Measurements from ENCODE around the gene NT5C1B.

NT5C1B gene

DNA sequence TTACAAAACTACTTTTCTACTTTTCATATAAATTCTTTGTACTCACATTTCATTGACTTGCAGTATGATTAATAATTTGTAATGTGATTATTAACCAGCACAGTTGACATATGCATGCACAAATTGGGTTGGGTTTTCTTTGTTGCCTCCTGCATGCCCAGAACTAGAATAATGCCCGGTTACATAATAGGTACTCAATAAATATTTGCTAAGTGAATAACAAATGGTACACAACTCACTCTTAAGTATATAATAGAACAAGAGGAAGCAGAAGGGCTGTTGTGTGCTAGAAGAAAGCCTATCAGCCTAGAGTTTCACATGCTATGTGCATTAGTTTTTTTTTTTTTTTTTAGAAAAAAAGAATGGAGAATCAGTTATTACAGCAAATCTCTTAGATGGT is 38.2 kb downstream of the NT5C1B start:
- DNase-seq (ENCODE audit: low read depth in 2 of 2) = no peak

DNA sequence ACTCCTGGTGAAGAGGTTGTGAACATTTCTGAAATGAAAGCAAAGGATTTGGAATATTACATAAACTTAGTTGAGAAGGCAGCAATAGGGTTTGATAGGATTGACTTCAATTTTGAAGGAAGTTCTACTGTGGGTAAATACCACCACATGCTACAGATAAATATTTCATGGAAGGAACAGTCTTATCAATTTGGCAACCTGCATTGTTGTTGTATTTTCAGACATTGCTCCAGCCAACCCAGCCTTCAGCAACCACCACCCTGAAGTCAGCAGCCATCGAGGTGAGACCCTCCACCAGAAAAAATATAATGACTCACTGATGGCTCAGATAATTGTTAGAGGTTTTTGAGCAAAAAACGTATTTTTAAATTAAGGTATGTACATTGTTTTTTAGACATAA is 38.9 kb downstream of the NT5C1B start:
- DNase-seq (ENCODE audit: low read depth in 2 of 2) = no peak

DNA sequence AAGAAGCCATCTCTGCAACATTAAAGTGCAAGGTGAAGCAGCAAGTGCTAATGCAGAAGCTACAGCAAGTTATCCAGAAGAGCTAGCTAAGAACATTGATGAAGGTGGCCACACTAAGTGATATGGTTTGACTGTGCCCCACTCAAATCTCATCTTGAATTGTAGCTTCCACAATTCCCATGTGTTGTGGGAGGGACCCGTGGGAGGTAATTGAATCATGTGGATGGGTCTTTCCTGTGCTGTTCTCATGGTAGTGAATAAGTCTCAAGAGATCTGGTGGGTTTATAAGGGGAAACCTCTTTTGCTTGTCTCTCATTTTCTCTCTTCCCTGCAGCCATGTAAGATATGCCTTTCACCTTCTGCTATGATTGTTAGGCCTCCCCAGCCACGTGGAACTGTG is 40.3 kb downstream of the NT5C1B start:
- DNase-seq (ENCODE audit: low read depth in 2 of 2) = no peak

DNA sequence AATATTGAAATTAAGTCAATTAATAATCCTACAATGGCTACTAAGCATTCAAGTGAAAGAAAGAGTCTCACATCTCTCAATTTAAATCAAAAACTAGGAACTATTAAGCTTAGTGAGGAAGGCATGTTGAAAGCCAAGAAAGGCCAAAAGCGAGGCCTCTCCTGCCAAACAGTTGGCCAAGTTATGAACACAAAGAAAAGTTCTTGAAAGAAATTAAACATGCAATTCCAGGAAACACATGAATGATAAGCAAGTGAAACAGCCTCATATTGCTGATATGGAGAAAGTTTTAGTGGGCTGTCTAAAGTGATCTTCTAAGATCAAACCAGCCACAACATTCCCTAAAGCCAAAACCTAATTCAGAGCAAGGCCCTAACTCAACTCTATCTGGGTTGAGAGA is 40.7 kb downstream of the NT5C1B start:
- no peak for DNase-seq (ENCODE audit: low read depth in 2 of 2)

DNA sequence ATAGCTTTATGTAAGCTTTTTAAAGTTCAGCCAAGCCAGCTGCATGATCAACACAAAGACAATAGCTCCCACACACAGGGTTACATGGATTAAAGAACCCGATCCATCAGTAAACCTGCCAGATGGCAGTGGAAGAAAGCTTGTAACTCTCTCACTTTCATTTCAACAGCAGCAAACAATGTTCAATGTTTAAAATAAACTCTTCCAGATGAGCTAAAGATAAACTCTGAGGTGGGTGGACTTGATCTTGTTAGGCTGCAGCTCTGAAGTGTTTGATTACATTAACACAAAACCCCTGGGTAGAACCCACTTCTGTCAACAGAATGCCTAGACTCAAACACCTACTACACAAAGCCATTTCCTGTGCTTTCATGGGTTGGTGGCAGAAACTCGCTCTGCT is 42.8 kb downstream of the NT5C1B start:
- DNase-seq (ENCODE audit: low read depth in 2 of 2) = no peak

DNA sequence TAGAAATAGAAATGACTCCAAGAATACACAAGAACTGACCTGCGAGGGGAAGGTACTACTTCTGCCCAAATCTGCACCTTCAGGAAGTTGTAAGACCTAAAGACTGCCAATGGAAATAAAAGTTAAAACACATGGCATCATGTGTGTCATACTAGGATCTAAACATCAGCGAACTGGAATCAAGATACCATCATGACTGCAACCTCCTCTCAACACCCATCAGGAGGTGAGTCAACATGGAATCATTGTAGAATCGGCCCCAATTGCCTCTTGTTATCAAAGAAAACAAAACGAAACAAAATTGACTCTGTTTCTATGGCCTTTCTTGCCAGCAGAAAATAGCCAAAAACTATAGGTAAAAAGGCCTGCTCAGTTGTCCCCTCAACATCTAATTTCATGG is 44.0 kb downstream of the NT5C1B start:
- DNase-seq (ENCODE audit: low read depth in 2 of 2) = no peak

DNA sequence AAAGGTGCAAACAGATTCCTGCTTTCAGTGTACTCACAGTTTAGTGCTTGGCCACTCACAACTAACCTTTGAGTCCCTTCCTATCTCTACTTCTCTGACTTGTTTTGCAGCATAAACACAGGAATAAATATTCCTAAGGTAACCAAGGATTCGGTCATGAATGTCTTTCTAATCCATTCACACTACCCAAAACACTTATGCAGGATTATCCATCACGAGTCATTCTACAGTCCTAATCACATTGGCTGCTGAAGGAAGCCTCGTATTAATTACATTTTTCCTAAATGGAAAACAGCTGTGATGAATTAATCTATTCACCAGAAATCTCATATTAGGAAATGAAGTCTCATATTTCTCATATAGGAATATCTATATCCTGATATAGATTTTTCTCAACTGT is 45.2 kb downstream of the NT5C1B start:
- DNase-seq (ENCODE audit: low read depth in 2 of 2) = no peak

DNA sequence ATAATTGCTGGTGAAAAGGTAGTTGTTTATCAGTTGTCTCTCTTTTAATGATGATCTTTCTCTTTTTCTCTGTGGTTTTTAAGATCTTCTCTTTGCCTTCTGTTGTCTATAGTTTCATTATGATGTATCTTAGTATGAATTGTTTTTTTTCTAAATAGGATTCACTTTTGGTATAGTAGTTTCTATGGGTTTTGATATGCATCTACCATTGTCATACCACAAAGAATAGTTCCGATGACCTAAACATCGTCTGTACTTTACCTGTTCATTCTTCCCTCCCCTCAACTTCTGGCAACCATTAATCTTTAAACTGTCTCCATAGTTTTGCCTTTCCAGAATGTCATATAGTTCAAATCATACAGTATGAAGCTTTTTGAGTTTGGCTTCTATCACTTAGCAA is 48.5 kb downstream of the NT5C1B start:
- no peak for DNase-seq (ENCODE audit: low read depth in 2 of 2)

DNA sequence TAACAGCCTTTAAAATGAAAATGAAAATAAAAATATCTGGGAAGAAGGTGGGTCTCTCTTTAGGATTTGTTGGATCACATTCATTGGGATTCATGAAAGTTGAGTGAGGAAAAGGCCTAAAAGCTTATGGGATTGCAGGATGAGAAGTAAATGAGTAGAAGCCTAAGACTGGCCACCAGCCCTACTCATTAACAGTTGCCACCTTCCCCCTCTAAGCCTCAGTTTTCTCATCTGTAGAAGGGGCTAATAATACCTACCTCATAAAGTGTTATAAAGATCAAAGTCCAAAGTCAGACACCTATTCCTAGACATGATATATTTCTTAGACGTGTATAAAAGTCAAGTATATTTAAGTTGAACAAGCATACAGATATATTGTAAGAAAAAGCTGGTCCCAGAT is 52.7 kb downstream of the NT5C1B start:
- DNase-seq (ENCODE audit: low read depth in 2 of 2) = no peak

DNA sequence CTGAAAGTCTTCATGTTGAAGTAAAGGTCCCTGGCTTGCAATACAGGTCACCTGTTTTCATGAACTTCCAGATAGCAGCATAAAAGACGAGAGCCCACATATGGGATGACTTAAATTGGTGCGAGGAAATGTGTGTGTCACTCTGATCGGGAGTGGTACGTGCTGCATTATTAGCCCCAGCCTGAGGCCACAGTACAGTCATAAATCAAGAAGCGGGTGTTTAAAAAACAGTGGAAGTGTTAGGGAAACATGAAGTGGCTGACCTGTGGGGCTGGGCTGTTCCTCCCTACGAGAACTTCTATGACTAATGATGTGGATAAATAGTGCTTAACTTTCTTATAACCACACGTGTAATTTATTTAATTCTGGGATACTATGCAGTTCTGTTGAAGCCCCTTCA is 53.3 kb downstream of the NT5C1B start:
- DNase-seq (ENCODE audit: low read depth in 2 of 2) = no peak

DNA sequence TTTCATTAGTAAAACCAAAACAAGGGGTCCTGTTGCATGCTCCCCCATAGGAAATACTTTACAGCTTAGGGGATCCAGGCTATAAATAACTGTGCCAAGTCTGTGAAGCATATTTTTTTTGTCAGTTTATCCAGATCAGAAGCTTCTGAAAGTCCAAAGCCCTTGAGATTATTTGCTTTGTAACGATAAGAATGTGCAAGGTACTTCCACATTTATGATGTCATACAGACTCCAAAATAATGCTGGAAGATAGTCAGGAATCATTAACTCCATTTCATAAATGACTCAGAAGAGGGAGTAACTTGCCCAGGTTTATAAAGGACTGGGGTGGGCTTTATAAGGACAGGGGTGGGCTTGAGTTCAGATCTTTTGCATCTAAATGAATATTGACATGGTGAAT is 58.2 kb downstream of the NT5C1B start:
- no peak for DNase-seq (ENCODE audit: low read depth in 2 of 2)

DNA sequence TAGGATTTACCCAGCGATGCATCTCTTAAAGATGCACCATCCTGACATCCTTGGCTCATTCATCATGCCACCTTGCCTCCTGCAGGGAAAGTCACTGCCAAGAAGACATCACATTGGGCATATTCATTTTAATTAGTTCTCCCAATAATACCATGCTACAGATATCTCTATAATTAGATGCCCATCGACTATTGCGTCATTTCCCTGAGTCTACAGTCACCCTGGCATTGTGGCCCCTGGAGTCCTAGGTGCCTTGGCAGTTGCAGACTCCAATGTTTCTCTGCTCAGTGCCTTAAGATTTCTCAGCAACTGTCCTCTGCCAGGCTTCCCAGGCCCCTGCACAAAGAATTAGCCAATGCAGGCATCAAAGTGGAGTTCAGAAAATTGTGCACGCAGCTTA is 61.5 kb downstream of the NT5C1B start:
- no peak for DNase-seq (ENCODE audit: low read depth in 2 of 2)

DNA sequence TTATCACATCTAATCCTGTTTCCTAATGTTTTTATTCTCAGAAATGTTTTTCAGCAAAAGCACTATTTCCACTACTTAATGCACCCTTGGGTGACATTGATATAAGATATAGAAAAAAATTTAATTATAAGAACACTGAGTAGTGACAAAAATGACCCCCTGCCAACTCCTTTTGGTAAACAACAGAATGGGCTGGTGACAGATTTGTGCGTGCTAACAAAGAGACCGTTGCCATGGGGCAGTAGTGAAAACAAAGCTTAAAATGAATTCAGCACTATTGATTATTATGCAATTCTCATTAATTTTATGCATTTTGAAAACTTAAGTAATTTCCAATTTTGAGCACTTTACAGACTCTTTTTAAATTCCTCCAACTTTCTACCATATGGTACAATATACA is 62.0 kb downstream of the NT5C1B start:
- DNase-seq (ENCODE audit: low read depth in 2 of 2) = no peak

DNA sequence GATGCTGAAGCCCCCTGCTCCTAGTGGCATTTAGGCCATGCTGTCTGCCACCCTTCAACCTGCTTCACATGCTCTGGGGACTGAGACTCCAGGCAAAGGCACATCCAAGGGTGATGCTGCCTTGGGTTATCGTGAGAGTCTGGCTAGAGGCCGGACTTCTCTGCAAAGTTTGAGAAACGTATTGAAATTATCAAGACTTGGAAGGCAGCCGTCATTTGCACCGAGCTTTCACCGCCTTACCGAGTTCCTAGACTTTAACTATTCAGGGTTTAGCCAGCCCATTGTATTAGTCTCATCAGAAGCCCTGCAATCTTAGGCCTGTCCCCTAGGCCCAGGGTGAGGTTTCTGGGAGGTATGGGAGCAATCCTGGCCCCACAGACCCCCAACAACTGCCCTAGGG is 62.9 kb downstream of the NT5C1B start:
- DNase-seq (ENCODE audit: low read depth in 2 of 2) = no peak

DNA sequence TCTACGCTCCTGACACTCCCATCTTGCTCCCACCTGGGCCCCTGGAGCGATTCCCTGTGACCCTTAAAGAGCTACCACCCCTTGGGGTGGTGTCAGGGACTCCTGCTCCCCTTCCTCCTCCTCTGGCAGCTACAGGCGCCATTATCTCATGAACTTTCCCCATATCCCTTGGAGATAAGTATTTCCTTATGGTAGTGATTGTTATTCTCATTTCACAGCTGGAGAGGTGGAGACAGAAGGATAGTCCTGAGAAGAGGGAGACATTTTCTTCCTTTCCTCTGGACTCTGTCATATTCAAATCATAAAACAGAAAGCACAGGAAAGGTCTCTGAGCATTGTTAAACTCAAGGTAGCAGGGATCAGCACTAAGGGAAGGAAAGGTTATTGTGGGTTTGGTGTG is 63.5 kb downstream of the NT5C1B start:
- no peak for DNase-seq (ENCODE audit: low read depth in 2 of 2)

DNA sequence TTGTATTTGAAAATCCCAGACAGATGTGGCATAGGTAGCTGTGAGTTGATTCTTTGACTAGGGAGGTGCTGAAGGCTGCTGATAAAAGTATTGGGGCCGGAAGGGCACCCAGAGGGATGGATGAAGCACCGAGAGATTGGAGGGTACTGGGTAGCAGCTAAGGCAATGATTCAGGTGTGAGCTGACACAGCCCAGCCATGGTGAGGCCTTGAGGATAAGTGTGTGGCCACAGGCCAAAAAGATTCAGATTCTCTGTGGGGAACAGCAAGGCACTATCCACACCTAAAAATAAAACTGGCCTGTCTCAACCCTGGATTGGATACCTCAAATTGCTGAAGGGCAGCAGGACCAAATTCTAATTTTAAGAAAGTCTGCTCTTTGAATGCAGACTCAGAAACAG is 64.1 kb downstream of the NT5C1B start:
- DNase-seq (ENCODE audit: low read depth in 2 of 2) = no peak

DNA sequence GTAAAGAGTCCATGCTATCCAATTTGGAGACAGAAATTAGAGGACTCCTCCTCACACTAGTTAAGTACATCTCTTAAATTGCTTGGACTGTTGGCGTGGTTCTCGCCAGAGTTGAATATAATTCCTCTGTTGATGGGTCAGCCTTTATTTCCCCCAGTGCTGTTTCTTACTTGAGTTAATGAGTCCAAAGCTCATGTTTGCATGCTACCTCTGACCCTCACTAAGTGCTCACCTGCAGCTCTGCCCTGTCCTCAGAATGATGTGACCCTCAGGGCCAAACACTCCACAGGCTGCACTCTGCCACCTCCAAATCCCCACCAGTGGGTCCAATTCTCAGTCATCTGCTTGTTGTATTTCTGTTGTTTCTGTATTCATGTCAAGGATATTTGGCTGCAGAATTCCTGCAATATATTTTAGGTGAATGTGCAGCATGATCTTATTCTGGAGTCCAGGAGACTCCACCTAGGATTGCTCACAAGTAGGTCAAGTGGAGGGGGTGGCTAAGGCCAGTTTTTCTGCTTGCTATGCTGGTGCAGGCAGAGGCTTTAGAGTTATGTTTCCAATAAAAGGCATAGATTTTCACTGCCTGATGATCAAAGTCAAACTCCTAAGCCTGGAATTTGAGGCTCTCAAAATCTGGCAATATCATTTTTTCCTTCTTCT is 66.8 kb downstream of the NT5C1B start:
- DNase-seq (ENCODE audit: low read depth in 2 of 2) = no peak

DNA sequence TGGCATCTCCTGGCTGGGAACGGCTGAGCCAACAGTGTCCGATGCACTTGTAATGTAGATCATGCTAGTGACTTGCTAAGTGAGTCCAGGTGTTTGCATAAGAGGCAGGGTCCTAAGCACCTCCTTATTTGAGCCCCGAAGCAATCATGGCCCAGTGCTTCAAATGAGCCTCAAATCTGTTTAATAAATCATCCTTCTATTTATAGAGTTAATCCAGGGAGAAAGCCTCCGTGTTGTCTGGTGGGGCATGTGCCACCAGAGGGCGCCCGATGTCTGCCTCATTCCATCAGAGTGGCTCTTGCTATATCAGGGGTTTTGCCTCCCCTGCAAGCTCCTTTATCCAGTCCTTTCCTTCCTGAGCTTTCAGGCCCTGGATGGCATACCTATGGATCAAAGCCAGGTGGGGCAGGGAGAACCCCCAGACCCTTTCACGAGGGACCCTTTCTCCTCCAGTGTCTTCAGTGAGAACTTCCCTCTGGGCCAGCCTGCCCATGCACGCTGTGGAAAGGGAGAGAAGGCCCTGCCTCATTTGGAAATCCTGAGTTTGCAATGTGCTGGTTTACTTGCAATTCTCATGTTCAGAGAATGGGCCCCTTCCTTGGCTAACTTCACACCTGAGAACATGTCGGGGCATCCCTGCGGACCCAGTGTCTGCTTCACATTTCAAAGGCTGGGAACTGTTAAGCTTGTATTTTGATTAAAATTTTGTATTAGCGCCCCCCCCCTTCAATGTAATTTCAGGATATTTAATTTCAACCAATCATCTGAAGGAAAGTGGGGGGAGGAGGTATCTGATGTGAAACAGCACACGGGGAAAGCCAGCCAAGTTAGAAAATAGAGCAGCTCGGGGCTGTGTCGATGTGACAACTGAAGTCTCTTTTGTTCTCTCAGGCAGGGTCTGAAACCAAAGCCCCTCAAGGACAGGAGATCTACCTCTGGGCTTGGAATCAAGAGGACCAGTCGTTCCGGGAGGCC is 68.6 kb downstream of the NT5C1B start:
- DNase-seq (ENCODE audit: low read depth in 2 of 2) = peak; percentile 18 to 34

DNA sequence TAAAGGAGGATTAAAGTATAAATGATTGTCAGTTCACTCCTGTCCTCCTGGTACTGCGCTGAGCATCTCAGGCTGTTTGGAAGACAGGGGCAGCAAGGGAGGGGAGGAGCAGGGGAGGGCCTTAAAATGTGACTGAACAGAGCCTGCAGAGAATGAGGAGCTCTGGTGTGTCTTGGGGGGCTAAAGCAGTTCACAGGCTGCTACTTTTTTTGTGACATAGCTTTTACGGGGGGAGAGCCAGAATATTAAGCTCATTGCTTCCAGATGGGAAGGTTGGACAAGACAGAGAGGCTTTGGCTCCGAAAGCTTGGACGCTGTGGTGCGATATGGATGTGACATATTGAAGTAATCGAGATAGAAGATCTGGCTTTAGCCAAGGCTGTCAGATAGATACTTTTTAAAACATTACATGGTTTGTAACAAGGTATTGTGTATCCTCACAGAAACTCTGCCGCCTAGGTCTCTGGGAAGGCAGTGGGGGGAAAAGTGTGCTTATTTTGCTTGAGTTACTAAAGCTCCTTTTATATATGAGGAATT is 69.4 kb downstream of the NT5C1B start:
- no peak for DNase-seq (ENCODE audit: low read depth in 2 of 2)

DNA sequence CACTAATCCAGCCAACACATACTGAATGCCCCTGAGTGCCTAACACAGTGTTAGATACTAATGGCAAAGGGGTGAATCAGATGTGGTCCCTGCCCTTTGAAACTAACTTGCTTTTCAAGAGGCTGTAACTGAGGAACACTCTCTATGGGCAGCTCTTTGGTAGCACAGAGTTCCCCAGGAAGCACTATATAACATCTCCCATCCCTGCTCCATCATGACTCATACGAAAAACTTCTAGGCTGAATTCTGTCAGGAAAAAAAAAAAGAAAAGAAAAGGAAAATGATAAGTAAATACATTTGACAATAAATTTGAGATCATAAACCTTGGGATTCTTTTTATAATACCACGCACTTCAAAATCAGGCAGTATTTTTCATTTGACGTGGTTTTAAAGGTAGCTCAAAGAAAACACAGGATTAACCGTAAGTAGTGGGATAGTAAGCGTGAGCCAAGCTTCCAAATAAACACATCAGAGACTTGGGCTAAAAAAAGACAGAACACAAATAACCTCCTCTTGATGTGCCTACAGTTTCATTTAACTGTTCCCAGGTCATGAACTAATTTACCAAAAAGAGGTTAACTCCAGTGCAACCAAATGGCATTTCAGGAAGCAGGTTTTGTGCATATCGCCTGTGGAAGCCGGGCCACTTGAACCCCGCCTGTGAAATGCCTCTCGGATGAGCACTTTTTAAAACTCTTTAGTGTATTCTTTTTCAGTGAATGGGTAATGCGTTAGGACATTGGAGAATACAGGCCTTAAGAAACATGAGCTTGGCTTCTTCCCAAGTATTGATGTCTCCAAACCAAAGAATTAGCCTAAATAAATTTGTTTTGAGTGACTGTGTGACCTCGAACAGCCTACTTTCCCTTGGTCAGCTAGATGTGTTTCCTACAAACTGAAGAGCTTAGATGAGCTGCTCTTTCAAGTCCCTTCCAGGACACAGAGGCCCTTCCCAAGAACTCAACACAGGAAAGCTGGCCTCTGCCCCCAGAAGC is 71.0 kb downstream of the NT5C1B start:
- DNase-seq (ENCODE audit: low read depth in 2 of 2) = no peak

DNA sequence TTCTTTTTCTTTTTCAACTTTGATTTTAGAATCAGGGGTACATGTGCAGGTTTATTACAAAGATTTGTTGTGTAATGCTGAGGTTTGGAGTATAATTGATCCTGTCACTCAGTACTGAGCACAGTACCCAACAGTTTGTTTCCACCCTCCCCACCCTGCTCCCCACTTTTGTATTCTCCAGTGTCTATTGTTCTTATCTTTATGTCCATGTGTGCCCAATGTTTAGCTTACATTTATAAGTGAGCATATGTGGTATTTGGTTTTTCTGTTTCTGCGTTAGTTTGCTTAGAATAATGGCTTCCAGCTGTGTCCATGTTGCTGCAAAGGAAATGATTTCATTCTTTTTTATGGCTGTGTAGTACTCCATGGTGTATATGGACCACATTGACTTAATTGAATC is 72.0 kb downstream of the NT5C1B start:
- DNase-seq (ENCODE audit: low read depth in 2 of 2) = no peak

DNA sequence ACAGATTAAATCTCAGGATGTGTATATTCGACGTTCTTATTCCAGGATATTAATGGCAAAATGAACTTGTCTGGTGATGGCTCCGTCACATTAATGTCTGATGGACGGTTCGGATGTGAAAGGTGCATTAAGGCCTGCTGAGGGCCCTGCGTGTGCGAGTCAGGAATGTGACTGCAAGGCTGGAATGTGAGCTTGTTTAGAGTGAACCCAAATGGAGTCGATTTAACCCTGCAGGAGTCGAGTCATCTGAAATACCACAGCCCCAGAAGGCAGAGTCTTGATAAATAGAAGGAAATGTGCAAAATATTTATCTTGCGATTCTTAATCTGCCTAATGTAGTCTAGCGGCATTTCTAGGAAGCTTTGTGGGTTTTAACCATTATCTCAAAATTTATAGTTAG is 73.3 kb downstream of the NT5C1B start:
- no peak for DNase-seq (ENCODE audit: low read depth in 2 of 2)
